ENCODE measurements around the gene FBXL17.

FBXL17 gene

GRCh38 chr5:108144332-108144731, 237.6 kb downstream of the FBXL17 start:
- Histone ChIP-seq H3K27ac (ENCODE audit: extremely low read depth, low read depth, low read length) (no peak overlapping the region), H3K4me3 (ENCODE audit: low read depth, low read length) (no peak overlapping the region), H3K36me3 (ENCODE audit: control insufficient read depth in 2 of 2, insufficient read depth in 1 of 2, low read length in 2 of 2) (no peaks in the 10 kb centered on the region), H3K4me1 (ENCODE audit: control insufficient read depth, insufficient read depth, low read length) (no peaks in the 10 kb centered on the region), H3K9me3 (ENCODE audit: control insufficient read depth, insufficient read depth, low read depth, low read length) (no peaks in the 10 kb centered on the region)
- CTCF ChIA-PET, result no interaction called here
- TF ChIP-seq ZSCAN4 (tag by site-specific recombination; IDR thresholded peaks at IDR 0.05) (no peak), ZNF518A (tag by site-specific recombination; conservative IDR thresholded peaks at IDR 0.05; ENCODE audit: low read depth) (no peak), ZNF555 (tag by site-specific recombination; conservative IDR thresholded peaks at IDR 0.05) (no peak), PRDM4 (tag by site-specific recombination; IDR thresholded peaks at IDR 0.05) (no peak), TRIM28 (IDR thresholded peaks at IDR 0.05; ENCODE audit: borderline replicate concordance, low read length) (no peak), ZNF658 (tag by site-specific recombination; IDR thresholded peaks at IDR 0.05) (no peak)
- POLR2A ChIA-PET, result no interaction called here

- ChIA-PET POLR2A (no interaction called here), CTCF (interaction anchor here (0.6 kb wide), 1 partner anchor 407 kb away, joined by 3 read pairs; no protein-coding TSS in a partner anchor)
- no peaks in the 10 kb centered on the region for H3K36me3 ChIP-seq (ENCODE audit: control insufficient read depth in 2 of 2, insufficient read depth in 1 of 2, low read length in 2 of 2)
- TF ChIP-seq TSHZ1 (tag by site-specific recombination; IDR thresholded peaks at IDR 0.05; ENCODE audit: borderline replicate concordance), result no peak
- no peak overlapping the region for H3K27ac ChIP-seq (ENCODE audit: extremely low read depth, low read depth, low read length)
- H3K9me3 ChIP-seq (ENCODE audit: control insufficient read depth, insufficient read depth, low read depth, low read length), result no peaks in the 10 kb centered on the region
- H3K4me3 ChIP-seq (ENCODE audit: low read depth, low read length), result no peak overlapping the region
- no peaks in the 10 kb centered on the region for H3K4me1 ChIP-seq (ENCODE audit: control insufficient read depth, insufficient read depth, low read length)
Observed at GRCh38 chr5:108143581-108143980, 238.3 kb downstream of the FBXL17 start.

GRCh38 chr5:108141676-108142075, 240.2 kb downstream of the FBXL17 start:
- POLR2A ChIA-PET, result no interaction called here
- CTCF ChIA-PET, result no interaction called here

More at GRCh38 chr5:108141676-108142075, 240.2 kb downstream of the FBXL17 start:
- Histone ChIP-seq H3K27ac (ENCODE audit: extremely low read depth, low read depth, low read length) (no peak overlapping the region), H3K4me3 (ENCODE audit: low read depth, low read length) (no peak overlapping the region), H3K4me1 (ENCODE audit: control insufficient read depth, insufficient read depth, low read length) (no peaks in the 10 kb centered on the region), H3K36me3 (ENCODE audit: control insufficient read depth in 2 of 2, insufficient read depth in 1 of 2, low read length in 2 of 2) (no peaks in the 10 kb centered on the region), H3K9me3 (ENCODE audit: control insufficient read depth, insufficient read depth, low read depth, low read length) (no peaks in the 10 kb centered on the region)
- TF ChIP-seq ZNF701 (tag by site-specific recombination; IDR thresholded peaks at IDR 0.05) (no peak), ZNF19 (tag by site-specific recombination; IDR thresholded peaks at IDR 0.05; ENCODE audit: low read depth) (no peak), ZNF121 (tag by site-specific recombination; IDR thresholded peaks at IDR 0.05) (no peak), ZNF624 (tag by site-specific recombination; IDR thresholded peaks at IDR 0.05) (no peak), ZNF677 (tag by site-specific recombination; IDR thresholded peaks at IDR 0.05) (no peak), MZF1 (tag by site-specific recombination; IDR thresholded peaks at IDR 0.05; ENCODE audit: borderline replicate concordance) (no peak), REST (tag by site-specific recombination; IDR thresholded peaks at IDR 0.05) (no peak), REPIN1 (tag by site-specific recombination; IDR thresholded peaks at IDR 0.05; ENCODE audit: low read depth) (no peak)
